Hematopoietic multipotent progenitor cell treated with erythropoietin and hydrocortisone succinate and interleukin-3 and kit ligand, for 4 days (in vitro differentiated cells): Measurements from ENCODE around the gene SMARCA4.
"Not testable (repeated sequence)": the region's sequence is repeated elsewhere in the genome, so short reads cannot be mapped to it uniquely, and the experiment has no call there.

Source experiments
- DNase-seq: peaks from one replicate; pipeline ENCODE4 v3.0.0-alpha.2; 2015

Gene SMARCA4

GRCh38 chr19:11041194-11041593 lies 80.4 kb downstream of the SMARCA4 start:
- DNase-seq: no peak

- DNase-seq: no peak
Measured at GRCh38 chr19:11041966-11042627, 81.3 kb downstream of the SMARCA4 start.

GRCh38 chr19:11044431-11044830 lies 83.6 kb downstream of the SMARCA4 start:
- DNase-seq: no peak

GRCh38 chr19:11045536-11045935 lies 84.7 kb downstream of the SMARCA4 start:
- DNase-seq: no peak

- no peak for DNase-seq
Measured at GRCh38 chr19:11046605-11047354, 86.0 kb downstream of the SMARCA4 start.

- DNase-seq: no peak
Measured at GRCh38 chr19:11047866-11048265, 87.0 kb downstream of the SMARCA4 start.

- DNase-seq: no peak
Measured at GRCh38 chr19:11050323-11051114, 89.7 kb downstream of the SMARCA4 start.

GRCh38 chr19:11053817-11054195 lies 93.0 kb downstream of the SMARCA4 start:
- no peak for DNase-seq

- no peak for DNase-seq
Measured at GRCh38 chr19:11054200-11054599, 93.4 kb downstream of the SMARCA4 start.

GRCh38 chr19:11054628-11055027 lies 93.8 kb downstream of the SMARCA4 start:
- DNase-seq: no peak

GRCh38 chr19:11058246-11059030 lies 97.6 kb downstream of the SMARCA4 start:
- DNase-seq: no peak

- DNase-seq: no peak
Measured at GRCh38 chr19:11059511-11060358, 98.9 kb downstream of the SMARCA4 start.

GRCh38 chr19:11061952-11062351 lies 101.1 kb downstream of the SMARCA4 start:
- no peak for DNase-seq

- DNase-seq: no peak
Measured at GRCh38 chr19:11063434-11063833, 102.6 kb downstream of the SMARCA4 start.

GRCh38 chr19:11064831-11065303 lies 104.0 kb downstream of the SMARCA4 start:
- peak; percentile 54 for DNase-seq

GRCh38 chr19:11066326-11066725 lies 105.5 kb downstream of the SMARCA4 start:
- DNase-seq: no peak

GRCh38 chr19:11067356-11068113 lies 106.7 kb downstream of the SMARCA4 start:
- no peak for DNase-seq

GRCh38 chr19:11069561-11069960 lies 108.7 kb downstream of the SMARCA4 start:
- DNase-seq: peak; percentile 67

- no peak for DNase-seq
Measured at GRCh38 chr19:11070123-11070522, 109.3 kb downstream of the SMARCA4 start.

GRCh38 chr19:11073568-11073967 lies 112.7 kb downstream of the SMARCA4 start:
- no peak for DNase-seq

GRCh38 chr19:11076792-11077191 lies 116.0 kb downstream of the SMARCA4 start:
- not testable (repeated sequence) for DNase-seq
